Stimulated activated CD8-positive, alpha-beta memory T cell treated with anti-CD3 and anti-CD28 coated beads, Interleukin-15, amount 100 ng/mL, for 48 hours (primary cell): ENCODE measurements around the gene PERCC1.
"Not testable (repeated sequence)": the region's sequence is repeated elsewhere in the genome, so short reads cannot be mapped to it uniquely, and the experiment has no call there.

ENCODE experiments used
- DNase-seq, 2 donors: peaks; one replicate each; pipeline ENCODE4 v3.0.0-alpha.2; 2020; ENCODE audit warnings: low read depth in 2 of 2

The PERCC1 gene

GRCh38 chr16:1434644-1435592 is 4.0 kb downstream of the PERCC1 start:
- no peak for DNase-seq

- DNase-seq, result no peak
These were observed 5.2 kb downstream of the PERCC1 start for GRCh38 chr16:1435921-1436697.

GRCh38 chr16:1436731-1437355 is 6.0 kb downstream of the PERCC1 start:
- no peak for DNase-seq

- no peak for DNase-seq
These were observed 6.7 kb downstream of the PERCC1 start for GRCh38 chr16:1437606-1438005.

DNA sequence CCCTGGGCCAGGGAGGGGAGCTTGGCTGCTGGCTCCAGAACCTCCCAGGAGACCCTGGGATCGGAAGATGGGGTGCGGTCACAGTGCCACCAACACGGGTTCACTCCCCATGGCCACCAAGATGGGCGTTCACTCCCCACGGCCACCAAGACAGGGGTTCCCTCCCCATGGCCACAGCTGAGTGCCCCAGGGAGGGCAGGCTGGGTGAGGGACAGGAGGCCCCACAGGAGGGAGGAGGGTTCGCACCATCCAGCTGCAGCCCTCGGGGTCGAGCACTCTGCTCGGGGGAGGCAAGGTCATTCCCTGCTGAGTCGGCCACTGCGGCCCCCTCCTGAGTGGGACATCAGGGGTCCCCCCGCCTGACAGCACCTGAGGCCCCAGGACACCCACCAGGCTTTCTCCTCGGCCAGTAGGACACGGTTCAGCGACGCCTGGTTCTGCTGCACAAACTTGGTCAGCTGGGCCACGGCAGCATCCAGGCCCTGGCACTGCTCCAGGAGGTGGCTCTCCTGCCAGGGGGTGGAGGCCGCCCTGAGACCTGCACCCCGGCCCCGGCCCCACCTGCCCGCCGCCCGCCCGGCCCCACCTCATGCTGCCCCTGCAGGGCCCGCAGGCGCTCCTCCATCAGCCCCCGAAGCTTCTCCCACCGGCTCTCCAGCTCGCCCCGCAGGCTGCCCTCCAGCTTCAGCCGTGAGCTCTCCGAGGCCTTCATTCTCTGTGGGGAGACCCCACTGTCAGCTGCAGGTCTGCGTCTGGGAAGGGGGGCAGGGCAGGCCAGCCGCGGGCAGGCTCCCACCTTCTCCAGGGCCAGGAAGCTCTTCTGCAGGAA is 7.6 kb downstream of the PERCC1 start:
- no peak for DNase-seq

DNA sequence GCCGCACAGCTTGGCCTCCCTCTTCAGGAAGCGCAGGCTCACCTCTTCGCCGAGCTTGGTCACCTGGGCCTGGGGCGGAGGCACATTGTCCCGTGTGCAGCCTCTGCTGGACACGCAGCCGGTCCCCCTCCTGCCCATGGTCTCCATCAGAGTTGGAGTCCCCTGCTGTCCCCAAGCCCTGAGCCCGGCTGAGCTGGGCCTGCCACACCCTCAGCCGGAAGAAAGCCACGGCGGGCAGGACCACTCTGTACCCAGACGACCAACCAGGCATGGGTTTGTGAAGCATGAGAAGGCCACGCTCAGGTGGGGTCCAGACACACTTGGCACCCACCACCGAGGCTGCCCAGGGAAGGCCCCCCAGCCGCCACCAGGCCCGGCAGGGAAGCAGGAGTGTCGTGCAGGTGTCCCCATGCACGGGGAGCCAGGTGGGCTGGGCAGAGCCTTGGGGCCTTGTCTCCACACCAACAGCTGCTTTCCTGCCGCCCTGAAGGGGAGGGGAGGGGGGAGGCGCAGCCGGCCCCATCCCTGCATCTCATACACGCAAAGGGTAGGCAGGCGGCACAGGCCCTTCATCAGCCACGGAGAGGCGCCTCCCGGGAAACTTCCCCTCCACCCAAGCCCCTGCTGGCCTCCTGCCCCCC is 8.3 kb downstream of the PERCC1 start:
- DNase-seq, result no peak

- DNase-seq, result not testable (repeated sequence)
These were observed 8.8 kb downstream of the PERCC1 start for GRCh38 chr16:1439699-1440074.

DNA sequence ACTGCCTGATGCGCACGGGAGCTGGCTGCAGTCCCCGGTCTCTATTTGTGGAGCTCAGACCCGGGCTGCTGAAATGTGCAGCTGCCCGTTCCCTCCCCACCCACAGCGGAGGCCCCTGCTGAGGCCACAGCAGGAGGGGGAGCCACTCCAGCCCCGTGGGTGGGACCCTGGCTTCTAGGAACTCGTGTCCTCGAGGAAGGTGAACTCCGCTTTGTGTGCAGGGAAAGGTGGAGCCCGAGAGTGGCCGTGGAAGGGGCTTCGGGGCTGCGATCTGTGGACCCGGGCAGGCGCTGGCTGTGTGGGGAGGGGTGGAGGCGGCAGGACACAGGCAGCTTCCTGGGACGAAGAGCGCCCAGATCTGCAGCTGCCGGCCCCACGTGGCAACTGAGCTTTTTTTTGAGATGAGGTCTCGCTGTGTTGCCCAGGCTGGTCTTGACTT is 10.5 kb downstream of the PERCC1 start:
- no peak for DNase-seq

- no peak for DNase-seq
These were observed 11.8 kb downstream of the PERCC1 start for GRCh38 chr16:1442697-1443096.

DNA sequence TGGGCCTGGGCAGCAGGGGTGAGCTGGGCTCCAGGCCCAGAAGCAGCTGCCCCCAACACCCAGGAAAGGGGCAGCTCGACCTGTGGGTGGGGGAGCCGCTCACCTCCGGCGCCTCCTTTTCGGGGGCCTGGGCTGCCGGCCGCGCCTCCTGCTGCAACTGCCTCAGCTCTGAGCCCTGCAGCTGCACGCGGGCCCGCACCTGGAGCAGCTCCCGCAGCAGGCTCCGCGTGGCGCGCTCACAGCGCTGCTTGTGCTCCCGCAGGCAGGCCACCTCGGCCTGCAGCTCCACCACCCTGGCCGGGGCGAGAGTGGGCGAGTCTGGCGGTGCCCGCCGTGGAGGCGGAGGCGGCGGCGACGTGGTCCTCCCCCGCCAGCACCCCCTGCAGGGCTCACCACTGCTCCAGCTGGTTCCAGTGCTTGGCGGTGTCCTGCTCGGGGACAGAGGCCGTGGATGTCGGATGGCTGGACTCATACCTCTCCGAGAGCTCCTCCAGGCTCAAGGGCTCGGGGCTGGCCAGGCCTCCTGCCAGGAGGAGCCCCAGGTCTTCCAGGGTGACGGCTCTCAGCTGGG is 12.6 kb downstream of the PERCC1 start:
- no peak for DNase-seq

DNA sequence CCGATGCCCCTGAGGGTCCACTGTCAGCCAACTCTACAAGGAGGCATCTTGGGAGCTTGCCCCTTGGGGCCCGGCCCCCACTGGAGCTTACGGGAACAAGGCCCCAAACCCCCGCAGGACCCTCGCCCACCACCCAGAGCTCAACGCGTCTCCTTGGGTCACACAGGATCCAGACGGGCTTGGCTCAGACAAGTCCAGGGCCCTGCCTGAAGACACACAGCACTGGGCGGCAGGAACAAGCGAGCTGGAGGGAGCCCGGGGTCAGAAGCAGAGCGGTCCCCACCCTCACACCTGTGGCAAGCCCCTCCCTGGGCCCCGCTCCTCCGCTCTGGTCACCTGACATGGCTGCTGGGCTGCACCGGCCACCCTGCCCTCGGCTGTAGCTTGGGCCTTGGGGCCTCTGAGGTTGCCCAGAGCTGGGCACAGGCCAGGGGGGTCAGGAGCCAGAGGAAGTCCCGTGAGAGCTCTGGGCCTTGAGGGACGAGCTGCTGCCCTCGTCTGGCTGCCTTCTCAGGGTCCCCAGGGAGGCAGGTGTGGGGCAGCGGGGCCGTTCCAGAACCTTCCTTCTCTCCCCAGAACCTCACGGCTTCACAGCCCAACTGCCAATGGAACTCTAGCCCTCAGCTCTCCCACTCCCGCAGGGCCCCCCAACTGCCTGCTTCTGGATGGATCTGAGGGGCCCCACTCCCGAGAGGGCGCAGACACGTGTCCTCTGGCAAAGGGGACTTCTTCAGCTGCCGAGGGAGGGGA is 13.3 kb downstream of the PERCC1 start, which contains the start of gene CCDC154:
Gene CCDC154 (minus strand): TSS at position 577 of the 750 bp plus-strand sequence. CDS start 234 bp downstream, at position 343.
- DNase-seq, result no peak

GRCh38 chr16:1444730-1445517 is 14.0 kb downstream of the PERCC1 start:
- DNase-seq, result no peak

GRCh38 chr16:1445518-1446203 is 14.8 kb downstream of the PERCC1 start:
- DNase-seq, result no peak

DNA sequence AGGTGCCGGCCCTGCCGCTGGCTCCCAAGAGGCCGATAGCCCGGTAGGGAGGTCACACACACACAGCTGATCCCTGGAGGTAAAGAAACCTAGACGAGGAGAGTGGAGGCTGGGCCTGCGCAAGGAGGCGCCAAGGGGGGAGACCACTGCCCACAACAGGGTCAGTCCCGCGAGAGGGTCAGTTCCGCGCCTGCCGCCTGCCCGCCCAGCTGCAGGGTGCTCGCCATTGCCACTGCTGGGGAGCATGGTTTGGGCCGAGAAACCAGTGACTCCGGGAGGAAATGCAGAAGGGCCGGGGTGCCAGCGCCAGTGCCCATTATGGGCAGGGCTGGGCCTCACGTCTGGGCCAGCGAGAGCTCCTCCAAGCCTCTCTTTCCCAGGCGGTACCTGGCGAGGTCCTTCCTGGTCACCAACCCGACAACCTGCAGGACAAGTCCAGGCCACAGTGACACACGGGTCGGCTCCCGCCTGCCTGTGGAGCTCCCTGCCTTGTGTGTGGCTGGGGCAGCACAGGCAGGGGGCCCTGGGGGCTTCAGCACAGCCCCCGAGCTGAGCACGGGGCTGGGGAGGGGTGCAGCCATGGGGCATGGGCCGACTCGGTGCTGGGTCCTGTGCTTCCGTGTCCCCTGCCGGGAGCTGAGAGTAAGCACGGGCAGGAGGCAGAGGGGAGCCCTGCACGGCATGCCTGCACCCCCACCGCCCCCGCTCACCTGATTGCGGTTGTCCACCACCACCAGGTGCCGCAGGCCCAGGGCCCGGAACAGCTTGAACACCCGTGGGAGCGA is 15.6 kb downstream of the PERCC1 start:
- no peak for DNase-seq

DNA sequence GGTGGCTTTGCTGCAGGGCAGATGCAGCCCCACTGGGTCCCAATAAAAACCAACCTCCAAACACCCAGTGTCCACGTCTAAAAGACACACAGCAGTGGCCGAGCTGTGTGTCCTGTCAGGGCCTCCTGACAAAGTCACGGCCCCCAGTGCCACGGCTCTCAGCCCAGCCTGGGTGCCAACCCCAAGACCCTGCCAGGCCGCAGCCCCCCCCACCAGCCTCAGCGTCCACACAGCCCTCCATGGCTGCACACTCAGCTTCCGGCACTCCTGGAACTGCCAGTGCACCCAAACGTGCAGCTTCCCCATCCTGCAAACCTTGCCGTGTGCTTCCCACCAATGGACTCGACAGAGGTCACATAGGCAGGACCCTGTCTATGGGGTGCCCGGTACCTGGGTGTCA is 17.1 kb downstream of the PERCC1 start:
- DNase-seq, result no peak

DNA sequence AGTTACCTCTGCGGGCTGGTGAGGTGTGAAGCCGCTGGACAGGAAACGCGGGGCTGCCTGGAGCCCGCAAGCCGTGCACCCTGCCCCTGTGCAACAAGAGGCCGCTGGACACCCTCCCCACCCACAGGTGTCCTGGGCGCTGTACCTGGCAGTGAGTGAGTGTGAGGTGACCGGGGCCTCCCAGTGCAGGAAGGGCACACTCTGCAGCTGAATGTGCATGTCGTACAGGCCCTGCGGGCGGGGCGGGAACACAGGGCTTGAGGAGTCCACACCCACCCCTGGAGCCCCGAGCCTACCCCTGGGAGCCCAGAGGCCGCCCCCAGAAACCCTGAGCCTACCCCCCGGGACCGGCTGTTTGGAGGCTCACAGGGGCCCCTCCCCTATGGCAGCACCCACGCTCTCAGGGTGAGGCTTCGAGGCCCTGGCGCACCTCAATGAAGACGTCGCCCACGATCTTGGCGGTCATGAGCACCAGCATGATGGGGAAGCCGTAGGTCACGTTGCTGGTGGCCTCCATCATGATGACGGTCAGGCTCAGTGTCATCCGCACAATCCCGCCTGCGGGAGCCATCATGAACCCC is 17.7 kb downstream of the PERCC1 start:
- no peak for DNase-seq

DNA sequence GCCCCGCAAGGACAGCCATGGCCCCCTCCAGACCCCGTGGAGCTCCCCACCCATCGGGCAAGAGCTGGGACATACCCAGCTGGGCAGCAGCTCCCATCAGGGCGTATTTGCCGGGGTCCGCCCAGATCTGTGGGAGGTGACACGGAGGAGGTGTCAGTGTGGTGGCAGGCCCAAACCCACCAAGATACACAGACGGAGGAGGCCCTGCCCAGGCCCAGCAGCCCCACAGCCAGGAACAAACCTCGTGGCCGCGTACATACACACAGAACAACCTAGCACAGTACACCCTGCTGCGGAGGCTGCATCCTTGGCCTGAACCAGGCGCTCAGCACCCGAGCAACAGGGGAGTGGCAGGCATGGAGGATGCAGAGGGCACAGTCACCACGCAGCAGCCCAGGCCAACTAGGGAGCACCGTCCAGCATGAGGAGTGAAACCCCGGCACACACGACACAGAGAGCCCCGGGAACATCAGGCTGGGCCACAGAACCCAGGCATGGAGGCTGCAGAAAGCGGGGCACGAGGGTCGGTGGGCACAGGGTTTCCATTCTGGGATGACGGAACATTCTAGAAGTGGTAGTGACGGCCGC is 18.4 kb downstream of the PERCC1 start:
- no peak for DNase-seq
